Endodermal cell (in vitro differentiated cells): ENCODE results near the gene LARGE1. TPM values are rescaled to one million over a fixed set of nuclear protein-coding genes. Genes with fewer than 3 reads are reported as not detected.

Source experiments
- DNase-seq: peaks from one replicate; pipeline ENCODE4 v3.0.0-alpha.2; 2017
- H3K27ac ChIP-seq: 2 replicates; pipeline ENCODE4 v1.5.1; 2013; ENCODE audit warnings: mild to moderate bottlenecking, low read depth, low read length, moderate library complexity
- H3K27me3 ChIP-seq: 2 replicates; pipeline ENCODE4 v1.6.1; 2013; ENCODE audit warnings: mild to moderate bottlenecking, low read length, moderate library complexity; ENCODE audit not compliant: insufficient read depth, control insufficient read depth, poor library complexity, severe bottlenecking
- H3K36me3 ChIP-seq: 2 replicates; pipeline ENCODE4 v1.7.0; 2013; ENCODE audit warnings: mild to moderate bottlenecking, low read length, moderate library complexity; ENCODE audit not compliant: control insufficient read depth, insufficient read depth
- H3K4me1 ChIP-seq: one replicate; pipeline ENCODE4 v1.7.0; 2013; ENCODE audit warnings: low read length; ENCODE audit not compliant: control insufficient read depth, insufficient read depth
- H3K4me3 ChIP-seq: 2 replicates; pipeline ENCODE4 v1.5.1; 2013; ENCODE audit warnings: mild to moderate bottlenecking, low read length, moderate library complexity
- H3K9ac ChIP-seq: 2 replicates; pipeline ENCODE4 v1.6.1; 2013; ENCODE audit warnings: mild to moderate bottlenecking, low read length, moderate library complexity; ENCODE audit not compliant: poor library complexity, severe bottlenecking; ENCODE audit errors: extremely low read depth
- H3K9me3 ChIP-seq: 2 replicates; pipeline ENCODE4 v1.6.1; 2013; ENCODE audit warnings: mild to moderate bottlenecking, low read length, moderate library complexity; ENCODE audit not compliant: control insufficient read depth
- H3K27ac Mint-ChIP-seq: 2 replicates; pipeline ENCODE4 v1.8.0; 2020; ENCODE audit warnings: mixed read lengths
- H3K27me3 Mint-ChIP-seq: 2 replicates; pipeline ENCODE4 v1.8.0; 2021; ENCODE audit warnings: mild to moderate bottlenecking, mixed read lengths; ENCODE audit not compliant: insufficient read depth
- H3K36me3 Mint-ChIP-seq: 2 replicates; pipeline ENCODE4 v1.8.0; 2020; ENCODE audit warnings: low read depth, mixed read lengths
- H3K4me1 Mint-ChIP-seq: 2 replicates; pipeline ENCODE4 v1.8.0; 2020; ENCODE audit warnings: mixed read lengths
- H3K4me3 Mint-ChIP-seq: 2 replicates; pipeline ENCODE4 v1.8.0; 2020; ENCODE audit warnings: mild to moderate bottlenecking, moderate library complexity, mixed read lengths
- H3K9me3 Mint-ChIP-seq: 2 replicates; pipeline ENCODE4 v1.8.0; 2020; ENCODE audit warnings: mild to moderate bottlenecking, mixed read lengths
- CTCF ChIP-seq: fragments of 200-600 bp; sonication (generic); conservative IDR thresholded peaks from 2 replicates; pipeline ENCODE4 v1.5.0; 2021; ENCODE audit warnings: antibody characterized with exemption, mild to moderate bottlenecking
- WGBS, 2 experiments: methylation state at CpG; one replicate each; pipeline versions ENCODE4 v1.1.5 to v1.1.7; 2013; ENCODE audit warnings: missing lambda C conversion rate in 2 of 2, mixed read lengths in 1 of 2; ENCODE audit not compliant: insufficient coverage in 1 of 2, insufficient read length in 1 of 2; 5-methylcytosine and 5-hydroxymethylcytosine counted together
- total RNA-seq, 2 donors: library from RNA; stranded (reverse); fragmentation: NEBNext Ultra II Directional in 1 of 2; extraction: Animal tissue kit (Norgen Biotek cat#: 25700) in 1 of 2; gene quantifications; 2 replicates in 1 of 2; 3 replicates in 1 of 2; pipeline ENCODE4 v1.2.1, GENCODE V29; 2021

Gene LARGE1
- total RNA-seq, 2 donors from 2014 or later, result 17.5 to 24.3 TPM

- Histone ChIP-seq H3K36me3 (no peaks in the 10 kb centered on the region), H3K4me3 (no peak overlapping the region), H3K27me3 (no peaks in the 10 kb centered on the region), H3K9ac (no peak overlapping the region), H3K27ac (no peak overlapping the region), H3K9me3 (no peaks in the 10 kb centered on the region), H3K4me1 (no peaks in the 10 kb centered on the region)
- DNase-seq, result no peak
- Mint-ChIP-seq H3K27me3 (no peaks in the 10 kb centered on the region), H3K9me3 (no peaks in the 10 kb centered on the region), H3K4me3 (no peak overlapping the region), H3K4me1 (peaks cover 3% of the 10 kb centered on the region), H3K27ac (no peak overlapping the region), H3K36me3 (no peaks in the 10 kb centered on the region)
- TF ChIP-seq CTCF, result no peak
- WGBS, 2 experiments, result 66 to 73% methylated on average over 4 of the region's 4 CpGs
Measured at GRCh38 chr22:33677536-33677935, 242.7 kb downstream of the LARGE1 start.

GRCh38 chr22:33674357-33674756 lies 245.9 kb downstream of the LARGE1 start:
- Histone ChIP-seq H3K9ac (no peak overlapping the region), H3K4me1 (no peaks in the 10 kb centered on the region), H3K36me3 (no peaks in the 10 kb centered on the region), H3K27ac (no peak overlapping the region), H3K27me3 (no peaks in the 10 kb centered on the region), H3K4me3 (no peak overlapping the region), H3K9me3 (no peaks in the 10 kb centered on the region)
- Mint-ChIP-seq H3K9me3 (no peaks in the 10 kb centered on the region), H3K27ac (no peak overlapping the region), H3K27me3 (no peaks in the 10 kb centered on the region), H3K4me3 (no peak overlapping the region), H3K4me1 (peaks cover 3% of the 10 kb centered on the region), H3K36me3 (no peaks in the 10 kb centered on the region)
- 54 to 67% methylated on average over 4 of the region's 4 CpGs for WGBS, 2 experiments
- no peak for DNase-seq
- TF ChIP-seq CTCF, result no peak

GRCh38 chr22:33669746-33670145 lies 250.5 kb downstream of the LARGE1 start:
- H3K4me3 ChIP-seq, result no peak overlapping the region
- no peak for DNase-seq
- TF ChIP-seq CTCF, result no peak
- Mint-ChIP-seq H3K27me3 (no peaks in the 10 kb centered on the region), H3K36me3 (no peaks in the 10 kb centered on the region), H3K27ac (no peak overlapping the region), H3K4me1 (peaks cover 17% of the 10 kb centered on the region), H3K9me3 (no peaks in the 10 kb centered on the region), H3K4me3 (no peak overlapping the region)
- H3K27ac ChIP-seq, result no peak overlapping the region
- H3K27me3 ChIP-seq, result no peaks in the 10 kb centered on the region
- WGBS, 2 experiments, result 60 to 81% methylated on average over 1 to 2 of the region's 2 CpGs
- H3K9me3 ChIP-seq, result no peaks in the 10 kb centered on the region
- H3K9ac ChIP-seq, result no peak overlapping the region
- H3K4me1 ChIP-seq, result no peaks in the 10 kb centered on the region
- H3K36me3 ChIP-seq, result no peaks in the 10 kb centered on the region
